HUES48 (cell line): Measurements from ENCODE around the gene CD96.
"Not testable (repeated sequence)": the region's sequence is repeated elsewhere in the genome, so short reads cannot be mapped to it uniquely, and the experiment has no call there.

ENCODE experiments used
- H3K27ac ChIP-seq: one replicate; pipeline ENCODE4 v1.7.0; 2013; ENCODE audit warnings: low read depth, low read length, inconsistent platforms
- H3K27me3 ChIP-seq: 2 replicates; pipeline ENCODE4 v1.6.1; 2013; ENCODE audit warnings: mild to moderate bottlenecking, low read length; ENCODE audit not compliant: control insufficient read depth, insufficient read depth
- H3K36me3 ChIP-seq: 2 replicates; pipeline ENCODE4 v1.6.1; 2013; ENCODE audit warnings: low read length; ENCODE audit not compliant: control insufficient read depth, insufficient read depth
- H3K4me1 ChIP-seq: 2 replicates; pipeline ENCODE4 v1.6.1; 2013; ENCODE audit warnings: mild to moderate bottlenecking, low read length; ENCODE audit not compliant: control insufficient read depth, insufficient read depth
- H3K4me3 ChIP-seq: 2 replicates; pipeline ENCODE4 v1.5.1; 2013; ENCODE audit warnings: mild to moderate bottlenecking, low read depth, low read length
- H3K9ac ChIP-seq: 2 replicates; pipeline ENCODE4 v1.6.1; 2013; ENCODE audit warnings: mild to moderate bottlenecking, low read depth, low read length, moderate library complexity
- H3K9me3 ChIP-seq: 2 replicates; pipeline ENCODE4 v1.6.1; 2013; ENCODE audit warnings: low read length; ENCODE audit not compliant: control insufficient read depth, insufficient read depth

CD96 gene

GRCh38 chr3:111619833-111620232 lies 77.8 kb downstream of the CD96 start:
- no peak overlapping the region for H3K27ac ChIP-seq
- peaks cover 9% of the 10 kb centered on the region; the same call in 1 of the 2 replicates for H3K9me3 ChIP-seq
- H3K27me3 ChIP-seq: no peaks in the 10 kb centered on the region
- no peak overlapping the region for H3K9ac ChIP-seq
- H3K4me1 ChIP-seq: no peaks in the 10 kb centered on the region
- H3K36me3 ChIP-seq: no peaks in the 10 kb centered on the region
- no peak overlapping the region for H3K4me3 ChIP-seq

GRCh38 chr3:111621535-111621934 lies 79.5 kb downstream of the CD96 start:
- H3K9ac ChIP-seq: no peak overlapping the region
- H3K27ac ChIP-seq: no peak overlapping the region
- H3K27me3 ChIP-seq: no peaks in the 10 kb centered on the region
- no peak overlapping the region for H3K4me3 ChIP-seq
- no peaks in the 10 kb centered on the region for H3K36me3 ChIP-seq
- peaks cover 9% of the 10 kb centered on the region; the same call in 1 of the 2 replicates for H3K9me3 ChIP-seq
- no peaks in the 10 kb centered on the region for H3K4me1 ChIP-seq

- peaks cover 3% of the 10 kb centered on the region; the same call in 1 of the 2 replicates for H3K9me3 ChIP-seq
- H3K27ac ChIP-seq: no peak overlapping the region
These were observed 85.1 kb downstream of the CD96 start for GRCh38 chr3:111627092-111627491.

GRCh38 chr3:111629018-111629417 lies 87.0 kb downstream of the CD96 start:
- H3K9me3 ChIP-seq: not testable (repeated sequence)

More at GRCh38 chr3:111627092-111627491, 85.1 kb downstream of the CD96 start:
- Histone ChIP-seq H3K36me3 (no peaks in the 10 kb centered on the region), H3K9ac (no peak overlapping the region), H3K4me3 (no peak overlapping the region), H3K27me3 (no peaks in the 10 kb centered on the region), H3K4me1 (no peaks in the 10 kb centered on the region)

GRCh38 chr3:111630638-111631037 lies 88.6 kb downstream of the CD96 start:
- not testable (repeated sequence) for H3K27ac ChIP-seq, H3K4me3 ChIP-seq, H3K27me3 ChIP-seq, H3K9me3 ChIP-seq, H3K9ac ChIP-seq, H3K4me1 ChIP-seq, H3K36me3 ChIP-seq

More at GRCh38 chr3:111629018-111629417, 87.0 kb downstream of the CD96 start:
- H3K36me3 ChIP-seq, H3K4me1 ChIP-seq, H3K27ac ChIP-seq, H3K4me3 ChIP-seq, H3K9ac ChIP-seq, H3K27me3 ChIP-seq: not testable (repeated sequence)

GRCh38 chr3:111635403-111635802 lies 93.4 kb downstream of the CD96 start:
- H3K9ac ChIP-seq: no peak overlapping the region
- no peaks in the 10 kb centered on the region for H3K4me1 ChIP-seq
- H3K4me3 ChIP-seq: no peak overlapping the region
- no peaks in the 10 kb centered on the region for H3K9me3 ChIP-seq
- no peaks in the 10 kb centered on the region for H3K36me3 ChIP-seq
- H3K27ac ChIP-seq: no peak overlapping the region
- H3K27me3 ChIP-seq: no peaks in the 10 kb centered on the region

GRCh38 chr3:111636366-111636885 lies 94.4 kb downstream of the CD96 start:
- H3K4me1 ChIP-seq: no peaks in the 10 kb centered on the region
- H3K9me3 ChIP-seq: no peaks in the 10 kb centered on the region
- H3K36me3 ChIP-seq: no peaks in the 10 kb centered on the region
- no peaks in the 10 kb centered on the region for H3K27me3 ChIP-seq
- H3K27ac ChIP-seq: no peak overlapping the region
- no peak overlapping the region for H3K9ac ChIP-seq
- H3K4me3 ChIP-seq: no peak overlapping the region

GRCh38 chr3:111639316-111639715 lies 97.3 kb downstream of the CD96 start:
- H3K27me3 ChIP-seq: no peaks in the 10 kb centered on the region
- H3K36me3 ChIP-seq: no peaks in the 10 kb centered on the region
- no peaks in the 10 kb centered on the region for H3K4me1 ChIP-seq
- H3K9ac ChIP-seq: no peak overlapping the region
- no peak overlapping the region for H3K27ac ChIP-seq
- H3K4me3 ChIP-seq: no peak overlapping the region
- no peaks in the 10 kb centered on the region for H3K9me3 ChIP-seq

- no peaks in the 10 kb centered on the region for H3K36me3 ChIP-seq
- H3K9ac ChIP-seq: no peak overlapping the region
- no peak overlapping the region for H3K4me3 ChIP-seq
- peaks cover 14% of the 10 kb centered on the region for H3K4me1 ChIP-seq
- H3K27me3 ChIP-seq: no peaks in the 10 kb centered on the region
- H3K27ac ChIP-seq: no peak overlapping the region
- H3K9me3 ChIP-seq: no peaks in the 10 kb centered on the region
These were observed 107.1 kb downstream of the CD96 start for GRCh38 chr3:111648991-111649579.

- Histone ChIP-seq H3K36me3 (no peaks in the 10 kb centered on the region), H3K4me1 (peaks cover 14% of the 10 kb centered on the region), H3K4me3 (no peak overlapping the region), H3K27ac (no peak overlapping the region), H3K9me3 (no peaks in the 10 kb centered on the region), H3K27me3 (no peaks in the 10 kb centered on the region), H3K9ac (no peak overlapping the region)
These were observed 108.6 kb downstream of the CD96 start for GRCh38 chr3:111650378-111651275.
